ENCODE measurements around the gene MAPK7. TPM values are rescaled to one million over a fixed set of nuclear protein-coding genes. Genes with fewer than 3 reads are reported as not detected.

The MAPK7 gene
- total RNA-seq, 6 experiments from 2014 or later = 5.7 to 9.2 (median 6.7) TPM

GRCh38 chr17:19372439-19372838 is 5.9 kb upstream of the MAPK7 start:
- H3K27me3 ChIP-seq = no peaks in the 10 kb centered on the region
- ATAC-seq = no peak
- H3K36me3 ChIP-seq = no peaks in the 10 kb centered on the region
- H3K27ac ChIP-seq = no peak overlapping the region
- peak in 1 of 3 donors; percentile 32 for DNase-seq
- TF ChIP-seq POLR2A (IDR thresholded peaks at IDR 0.05) (no peak), CTCF (IDR thresholded peaks at IDR 0.05) (no peak)
- no peaks in the 10 kb centered on the region for H3K9me3 ChIP-seq
- H3K4me3 ChIP-seq = no peak overlapping the region
- H3K4me1 ChIP-seq = peaks cover 0 to 7% (median 3%) of the 10 kb centered on the region in 4 donors
- WGBS (ENCODE audit: insufficient coverage, low coverage, low lambda C conversion rate, missing lambda C conversion rate) = 69% methylated on average over 9 of the region's 12 CpGs
- intact Hi-C loops (cut with DNase I) = loop anchor here in 1 of 2 donors (5.0 kb wide), 1 partner anchor 80 kb away; no protein-coding TSS in a partner anchor

DNA sequence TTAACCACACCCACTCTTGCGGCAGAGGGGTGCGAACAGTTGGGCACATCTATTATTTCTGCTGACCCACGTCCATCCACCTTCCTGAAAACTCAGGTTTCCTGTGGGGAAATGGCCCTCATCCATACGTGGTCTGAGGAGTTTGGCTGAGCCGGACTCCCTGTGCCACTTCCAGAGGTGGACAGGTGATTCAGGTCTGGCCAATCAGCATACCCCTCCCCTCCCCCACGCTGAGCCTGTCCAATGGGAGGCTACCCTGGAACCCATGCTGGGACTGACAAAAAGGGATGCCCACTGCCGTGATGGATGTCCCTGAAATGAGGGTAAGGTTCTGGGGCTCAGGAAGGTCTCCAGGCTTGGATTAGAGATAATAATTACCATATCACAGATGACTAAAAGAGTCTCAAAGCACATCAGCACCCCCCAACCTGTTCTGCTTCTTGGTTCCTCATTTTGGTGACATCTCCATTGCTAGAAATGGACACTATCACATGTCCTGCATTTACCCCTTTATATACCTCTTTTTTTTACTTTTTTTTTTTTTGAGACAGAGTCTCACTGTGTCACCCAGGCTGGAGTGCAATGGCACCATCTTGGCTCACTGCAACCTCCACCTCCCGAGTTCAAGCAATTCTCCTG is 5.3 kb upstream of the MAPK7 start:
- DNase-seq (peak in 1 of 3 donors; percentile 28), ATAC-seq (no peak)
- no peak for TF ChIP-seq POLR2A (IDR thresholded peaks at IDR 0.05)
- no peak for TF ChIP-seq CTCF (IDR thresholded peaks at IDR 0.05)
- no peak overlapping the region for H3K27ac ChIP-seq
- H3K4me1 ChIP-seq = peaks cover 0 to 7% (median 3%) of the 10 kb centered on the region in 4 donors
- no peak overlapping the region for H3K4me3 ChIP-seq
- no peaks in the 10 kb centered on the region for H3K9me3 ChIP-seq
- no peaks in the 10 kb centered on the region for H3K27me3 ChIP-seq
- H3K36me3 ChIP-seq = no peaks in the 10 kb centered on the region
- intact Hi-C loops (cut with DNase I) = loop anchor here in 1 of 2 donors (5.0 kb wide), 1 partner anchor 79 kb away; no protein-coding TSS in a partner anchor
- WGBS (ENCODE audit: insufficient coverage, low coverage, low lambda C conversion rate, missing lambda C conversion rate) = 90% methylated on average over 4 of the region's 8 CpGs

DNA sequence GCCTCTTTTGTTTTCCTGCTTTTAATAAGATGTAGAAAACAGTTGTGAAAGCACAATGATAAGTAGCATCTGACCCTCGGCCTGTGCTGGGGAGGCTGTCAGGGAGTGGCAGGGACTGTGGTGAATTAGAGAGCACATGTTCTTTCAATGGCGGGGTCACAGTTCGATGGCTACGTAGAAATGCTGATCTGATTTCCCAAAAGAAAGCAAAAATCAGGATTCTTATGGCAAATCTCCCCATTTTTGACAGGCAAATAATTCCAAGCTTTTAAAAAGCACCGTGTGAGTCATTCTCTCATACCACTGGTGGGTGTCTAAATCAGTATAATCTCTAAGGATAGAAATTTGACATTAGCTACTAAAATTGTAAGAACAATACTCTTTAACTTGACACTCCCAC is 4.2 kb upstream of the MAPK7 start:
- no peaks in the 10 kb centered on the region for H3K9me3 ChIP-seq
- TF ChIP-seq CTCF (IDR thresholded peaks at IDR 0.05) (no peak), POLR2A (IDR thresholded peaks at IDR 0.05) (no peak)
- H3K36me3 ChIP-seq = no peaks in the 10 kb centered on the region
- intact Hi-C loops (cut with DNase I) = loop anchor here in 1 of 2 donors (5.0 kb wide), 1 partner anchor 78 kb away; no protein-coding TSS in a partner anchor
- WGBS (ENCODE audit: insufficient coverage, low coverage, low lambda C conversion rate, missing lambda C conversion rate) = 78% methylated on average over 5 of the region's 5 CpGs
- peaks cover 0 to 12% (median 6%) of the 10 kb centered on the region in 4 donors for H3K4me1 ChIP-seq
- no peaks in the 10 kb centered on the region for H3K27me3 ChIP-seq
- ATAC-seq (no peak), DNase-seq (no peak)
- no peak overlapping the region for H3K4me3 ChIP-seq
- H3K27ac ChIP-seq = no peak overlapping the region

GRCh38 chr17:19375732-19376131 is 2.6 kb upstream of the MAPK7 start:
- Histone ChIP-seq H3K27ac (no peak overlapping the region), H3K36me3 (peaks cover 0 to 9% (median 2%) of the 10 kb centered on the region in 4 donors), H3K9me3 (no peaks in the 10 kb centered on the region), H3K4me3 (no peak overlapping the region), H3K27me3 (no peaks in the 10 kb centered on the region), H3K4me1 (peaks cover 0 to 15% (median 7%) of the 10 kb centered on the region in 4 donors)
- intact Hi-C loops (cut with DNase I) = no loop called here
- ATAC-seq (no peak), DNase-seq (no peak)
- TF ChIP-seq CTCF (IDR thresholded peaks at IDR 0.05) = no peak
- no peak for TF ChIP-seq POLR2A (IDR thresholded peaks at IDR 0.05)
- WGBS (ENCODE audit: insufficient coverage, low coverage, low lambda C conversion rate, missing lambda C conversion rate) = 92% methylated on average over 1 of the region's 1 CpG
